T-helper 2 cell treated with Interferon-gamma antibody and Interleukin-4, amounts not matched to agents 100 ng/mL and 5 ng/mL, for 36 hours (primary cell): ENCODE measurements around the gene ACAT2. TPM values are rescaled to one million over a fixed set of nuclear protein-coding genes. Genes with fewer than 3 reads are reported as not detected.
"Not testable (repeated sequence)": the region's sequence is repeated elsewhere in the genome, so short reads cannot be mapped to it uniquely, and the experiment has no call there.

Experiments used
- intact Hi-C: fragments of 100-400 bp; cut with micrococcal nuclease; formaldehyde crosslinking; loops from one replicate; pipeline ENCODE4 v1.15.1; 2023
- total RNA-seq: library from RNA; stranded (reverse); gene quantifications from 2 replicates; pipeline ENCODE4 v1.2.3, GENCODE V29; 2022

ACAT2 gene
- total RNA-seq, 1 donor from 2014 or later: 68.4 TPM

DNA sequence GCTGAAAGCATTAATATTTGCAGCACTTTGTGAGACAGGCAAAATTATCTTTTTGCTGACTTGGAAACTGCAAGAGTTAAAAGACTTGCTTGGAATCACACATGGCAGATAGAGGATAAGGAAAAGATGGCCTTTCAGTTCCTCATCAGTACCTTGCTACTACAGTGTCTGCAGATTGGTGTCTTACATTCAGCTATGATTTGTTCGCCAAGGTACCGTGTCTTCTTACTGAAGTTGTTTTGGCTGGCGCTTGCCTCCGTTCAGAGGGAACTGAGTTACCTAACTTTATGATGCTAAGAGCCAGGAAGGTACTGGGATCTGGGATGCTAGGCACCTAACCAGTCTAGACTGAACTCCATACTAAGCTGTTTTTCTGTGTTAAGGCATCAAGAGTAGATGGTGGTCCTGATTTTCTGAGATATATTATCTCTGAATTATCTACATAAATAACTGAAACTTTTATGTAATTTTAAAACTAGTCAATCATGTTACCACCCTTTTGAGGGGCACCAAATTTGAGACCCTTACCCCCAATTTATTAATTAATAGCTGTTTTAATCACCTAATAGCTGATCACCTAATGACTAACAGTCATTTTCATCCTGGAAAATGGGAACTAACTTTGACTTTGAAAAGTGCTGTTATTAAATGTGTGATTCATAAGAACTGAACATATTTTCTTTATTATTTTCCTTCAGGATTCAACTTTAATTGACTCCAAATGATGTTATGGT, 32.1 kb upstream of the ACAT2 start:
- intact Hi-C loops: loop anchor here (2.0 kb wide), 1 partner anchor 13 kb away; no protein-coding TSS in a partner anchor

DNA sequence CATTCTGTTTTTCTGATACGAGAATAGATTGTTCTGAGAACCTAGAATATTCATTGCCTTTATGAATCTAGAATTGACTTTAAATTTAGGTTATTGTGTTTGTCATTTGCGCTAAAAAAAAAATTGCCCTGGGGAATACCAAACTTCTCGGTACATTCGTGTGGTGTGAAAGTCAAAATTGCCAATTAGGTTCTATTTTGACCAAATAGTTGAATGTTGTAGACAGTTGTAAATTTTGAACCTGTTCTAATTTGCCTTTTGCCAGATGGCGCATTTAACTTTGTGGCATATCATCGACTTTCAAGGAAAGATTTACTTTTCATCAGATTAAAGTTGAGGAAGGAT, 31.5 kb upstream of the ACAT2 start:
- intact Hi-C loops: no loop called here

DNA sequence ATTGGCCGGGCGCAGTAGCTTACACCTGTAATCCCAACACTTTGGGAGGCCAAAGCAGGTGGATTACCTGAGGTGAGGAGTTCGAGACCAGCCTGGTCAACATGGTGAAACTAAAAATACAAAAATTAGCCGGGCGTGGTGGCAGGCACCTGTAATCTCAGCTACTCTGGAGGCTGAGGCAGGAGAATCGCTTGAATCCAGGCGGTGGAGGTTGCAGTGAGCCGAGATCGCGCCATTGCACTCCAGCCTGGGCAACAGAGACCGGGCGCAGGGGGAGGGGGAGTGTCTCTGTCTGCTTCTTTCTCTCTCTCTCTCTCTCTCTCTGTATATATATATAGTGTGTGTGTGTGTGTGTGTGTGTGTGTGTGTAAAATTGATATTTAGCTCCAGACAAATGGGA, 29.3 kb upstream of the ACAT2 start:
- intact Hi-C loops: not testable (repeated sequence)

DNA sequence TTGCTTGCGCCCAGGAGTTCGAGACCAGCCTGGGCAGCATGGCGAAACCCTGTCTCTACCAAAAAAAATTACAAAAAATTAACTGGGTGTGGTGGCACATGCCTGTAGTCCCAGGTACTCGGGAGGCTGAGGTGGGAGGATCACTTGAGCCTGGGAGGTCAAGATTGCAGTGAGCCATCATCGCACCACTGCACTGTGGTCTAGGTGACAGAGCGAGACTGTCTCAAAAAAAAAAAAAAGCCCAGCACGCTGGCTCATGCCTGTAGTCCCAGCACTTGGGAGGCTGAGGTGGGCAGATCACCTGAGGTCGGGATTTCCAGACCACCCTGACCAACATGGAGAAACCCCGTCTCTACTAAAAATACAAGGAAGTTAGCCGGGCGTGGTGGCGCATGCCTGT, 28.4 kb upstream of the ACAT2 start:
- intact Hi-C loops: not testable (repeated sequence)

DNA sequence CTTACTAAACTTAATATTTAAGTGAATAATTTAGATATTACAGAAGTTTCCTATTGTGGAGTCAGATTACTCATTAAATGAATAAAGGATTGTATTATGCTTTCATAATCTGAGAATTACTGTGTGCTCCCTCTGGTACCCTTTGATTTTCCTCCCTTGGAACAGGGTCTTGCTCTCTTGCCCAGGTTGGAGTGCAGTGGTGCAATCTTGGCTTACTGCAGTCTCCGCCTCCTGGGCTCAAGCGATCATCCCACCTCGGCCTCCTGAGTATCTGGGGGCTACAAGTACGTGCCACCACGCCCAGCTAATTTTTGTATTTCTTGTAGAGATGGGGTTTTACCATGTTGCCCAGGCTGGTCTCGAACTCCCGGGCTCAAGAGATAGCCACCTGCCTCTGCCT, 24.9 kb upstream of the ACAT2 start:
- intact Hi-C loops: no loop called here

DNA sequence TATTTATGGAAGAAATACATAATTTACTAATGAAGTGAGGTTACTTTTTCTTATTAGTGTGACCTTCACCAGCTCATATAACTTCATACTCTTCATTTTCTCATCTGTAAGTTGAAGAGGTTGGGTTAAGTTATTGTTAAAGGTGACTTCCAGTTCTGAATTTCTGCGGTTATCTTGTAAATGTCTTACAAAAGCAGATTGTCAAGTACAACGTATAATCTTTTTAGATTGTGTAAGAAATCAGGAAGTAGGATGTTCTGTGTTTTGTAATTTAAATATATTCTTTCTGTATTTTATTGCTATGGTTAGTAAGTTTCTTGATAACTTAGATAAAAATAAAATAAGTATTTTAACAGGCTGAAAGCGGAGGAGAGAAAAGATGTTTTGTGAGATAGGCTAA, 22.5 kb upstream of the ACAT2 start:
- intact Hi-C loops: no loop called here

DNA sequence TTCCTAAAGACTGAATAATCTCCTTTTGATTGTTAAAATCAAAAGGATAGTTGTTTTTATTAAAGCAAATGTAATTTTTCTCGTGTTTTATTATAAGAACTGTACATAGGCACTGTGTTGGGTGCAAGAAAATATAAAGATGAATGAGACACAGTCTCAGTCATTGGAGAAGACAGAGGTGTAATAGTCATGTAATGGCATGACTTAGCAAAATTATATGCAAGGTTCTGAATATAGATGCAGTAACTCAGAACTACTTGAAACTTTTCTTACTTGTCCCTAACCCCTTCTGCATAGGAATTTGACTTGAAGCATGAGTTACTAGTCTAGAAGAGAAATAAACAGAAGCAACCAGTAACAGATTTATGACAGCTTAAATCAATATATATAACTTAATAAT, 19.7 kb upstream of the ACAT2 start:
- intact Hi-C loops: loop anchor here (2.0 kb wide), 1 partner anchor 13 kb away; no protein-coding TSS in a partner anchor

DNA sequence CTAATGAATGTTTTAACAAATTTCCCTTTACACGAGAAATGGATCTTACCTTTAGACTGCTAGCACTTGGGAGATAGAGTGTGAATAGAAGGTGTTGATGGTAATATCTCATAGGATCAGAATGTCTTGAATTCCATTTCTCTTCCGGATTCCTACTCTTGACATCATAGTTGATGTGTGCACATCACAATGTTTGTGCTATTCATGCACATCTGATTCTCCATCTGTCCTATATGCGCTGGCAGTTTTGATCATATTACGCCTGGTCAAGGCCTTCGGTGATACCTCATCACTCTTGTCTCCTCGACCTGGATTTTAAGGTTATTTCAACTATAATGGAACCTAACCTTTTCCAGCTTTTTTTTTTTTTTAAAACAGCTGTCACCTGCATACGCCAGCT, 16.8 kb upstream of the ACAT2 start:
- intact Hi-C loops: no loop called here

DNA sequence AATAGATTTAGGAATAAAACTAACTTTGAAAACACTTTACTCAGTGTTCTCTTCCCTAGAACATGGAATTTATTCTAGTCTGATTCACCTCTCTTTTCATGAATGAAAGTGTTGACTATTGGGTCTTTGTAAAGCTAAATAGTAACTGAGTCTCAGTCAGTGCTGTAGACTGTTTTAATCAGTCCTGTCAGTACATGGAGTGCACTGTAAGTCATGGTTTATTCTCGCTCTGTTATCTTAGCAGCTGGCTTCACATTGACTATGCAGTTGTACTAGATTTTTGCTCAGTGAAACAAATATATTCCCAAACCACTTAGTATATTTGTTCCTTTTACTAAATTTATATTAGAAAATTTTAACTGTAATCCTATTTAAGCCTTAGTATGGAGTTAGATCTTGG, 15.1 kb upstream of the ACAT2 start:
- intact Hi-C loops: no loop called here

DNA sequence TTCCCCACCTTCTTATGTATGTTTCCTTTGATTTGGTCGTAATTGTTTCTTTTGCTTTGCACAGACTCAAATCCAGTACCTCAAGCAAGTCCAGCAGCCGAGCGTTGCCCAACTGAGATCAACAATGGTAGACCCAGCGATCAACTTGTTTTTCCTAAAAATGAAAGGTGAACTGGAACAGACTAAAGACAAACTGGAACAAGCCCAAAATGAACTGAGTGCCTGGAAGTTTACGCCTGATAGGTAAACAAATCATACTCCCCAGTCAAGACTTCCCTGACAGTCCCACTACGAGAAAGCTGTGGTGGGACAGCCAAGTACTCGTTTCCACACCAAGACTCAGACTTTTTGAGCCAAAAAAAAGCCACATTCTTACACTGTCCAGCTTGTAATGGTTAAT, 13.7 kb upstream of the ACAT2 start:
- intact Hi-C loops: not testable (repeated sequence)

DNA sequence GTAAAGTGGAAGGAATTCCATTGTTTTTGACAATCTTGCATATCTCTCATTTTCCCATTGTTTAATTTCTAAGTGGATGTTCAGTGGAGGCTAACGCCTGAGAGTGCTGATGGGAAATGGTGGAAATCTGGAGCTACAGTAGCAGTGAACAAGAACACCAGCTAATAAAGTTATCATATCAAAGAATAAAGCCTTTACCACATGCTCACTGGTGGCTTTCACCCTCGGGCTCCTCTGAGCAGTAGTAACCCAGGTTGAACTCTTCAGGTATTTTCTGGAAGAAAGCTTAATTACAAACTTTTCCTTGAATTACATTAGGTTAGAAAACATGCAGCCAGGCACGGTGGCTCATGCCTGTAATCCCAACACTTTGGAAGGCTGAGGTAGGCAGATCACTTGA, 10.4 kb upstream of the ACAT2 start:
- intact Hi-C loops: no loop called here

DNA sequence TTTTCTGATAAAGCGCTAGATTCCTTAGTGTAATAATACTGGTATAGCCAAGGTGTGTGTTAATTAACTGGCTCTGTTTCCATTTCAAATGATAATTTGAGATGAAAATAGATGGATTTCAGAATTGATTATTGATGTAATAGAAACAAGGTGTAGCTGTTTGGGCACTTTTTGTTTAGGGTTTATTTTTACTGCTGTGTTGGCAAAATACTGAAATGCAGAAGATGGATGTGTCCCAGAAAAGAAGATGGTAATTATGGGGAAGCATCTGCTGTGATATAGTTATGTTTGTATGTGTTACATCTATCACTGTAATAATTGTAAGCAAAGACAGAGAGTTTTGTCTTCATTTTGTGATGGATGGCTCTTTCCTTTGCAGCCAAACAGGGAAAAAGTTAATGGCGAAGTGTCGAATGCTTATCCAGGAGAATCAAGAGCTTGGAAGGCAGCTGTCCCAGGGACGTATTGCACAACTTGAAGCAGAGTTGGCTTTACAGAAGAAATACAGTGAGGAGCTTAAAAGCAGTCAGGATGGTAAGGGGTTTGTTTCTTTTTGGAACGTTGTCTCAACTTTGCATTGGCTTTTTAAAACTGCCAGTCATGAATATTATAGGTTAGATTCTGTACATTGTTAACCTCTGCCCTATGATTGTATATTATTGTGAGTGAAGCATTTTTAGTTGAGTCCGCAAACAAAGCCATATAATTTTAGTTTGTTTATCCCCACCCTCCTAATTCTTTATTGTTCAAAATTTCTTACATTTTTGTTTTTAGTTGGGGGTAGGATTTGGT, 8.6 kb upstream of the ACAT2 start:
- intact Hi-C loops: no loop called here

DNA sequence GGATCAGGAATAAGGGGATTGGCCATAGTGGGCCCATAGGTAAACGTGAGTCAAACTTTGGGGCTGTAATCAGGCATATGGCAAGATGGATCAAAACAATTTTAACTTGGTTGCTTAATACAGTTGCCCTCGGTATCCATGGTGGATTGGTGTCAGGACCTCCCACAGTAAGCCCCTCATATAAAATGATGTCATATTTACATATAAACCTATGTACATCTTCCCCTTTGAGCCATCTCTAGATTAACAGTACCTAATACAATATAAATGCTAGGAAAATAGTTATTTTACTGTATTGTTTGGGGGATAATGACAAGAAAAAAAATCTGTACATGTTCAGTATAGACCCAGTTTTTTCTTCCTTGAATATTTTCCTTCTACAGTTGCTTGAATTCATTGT, 7.4 kb upstream of the ACAT2 start:
- intact Hi-C loops: no loop called here

DNA sequence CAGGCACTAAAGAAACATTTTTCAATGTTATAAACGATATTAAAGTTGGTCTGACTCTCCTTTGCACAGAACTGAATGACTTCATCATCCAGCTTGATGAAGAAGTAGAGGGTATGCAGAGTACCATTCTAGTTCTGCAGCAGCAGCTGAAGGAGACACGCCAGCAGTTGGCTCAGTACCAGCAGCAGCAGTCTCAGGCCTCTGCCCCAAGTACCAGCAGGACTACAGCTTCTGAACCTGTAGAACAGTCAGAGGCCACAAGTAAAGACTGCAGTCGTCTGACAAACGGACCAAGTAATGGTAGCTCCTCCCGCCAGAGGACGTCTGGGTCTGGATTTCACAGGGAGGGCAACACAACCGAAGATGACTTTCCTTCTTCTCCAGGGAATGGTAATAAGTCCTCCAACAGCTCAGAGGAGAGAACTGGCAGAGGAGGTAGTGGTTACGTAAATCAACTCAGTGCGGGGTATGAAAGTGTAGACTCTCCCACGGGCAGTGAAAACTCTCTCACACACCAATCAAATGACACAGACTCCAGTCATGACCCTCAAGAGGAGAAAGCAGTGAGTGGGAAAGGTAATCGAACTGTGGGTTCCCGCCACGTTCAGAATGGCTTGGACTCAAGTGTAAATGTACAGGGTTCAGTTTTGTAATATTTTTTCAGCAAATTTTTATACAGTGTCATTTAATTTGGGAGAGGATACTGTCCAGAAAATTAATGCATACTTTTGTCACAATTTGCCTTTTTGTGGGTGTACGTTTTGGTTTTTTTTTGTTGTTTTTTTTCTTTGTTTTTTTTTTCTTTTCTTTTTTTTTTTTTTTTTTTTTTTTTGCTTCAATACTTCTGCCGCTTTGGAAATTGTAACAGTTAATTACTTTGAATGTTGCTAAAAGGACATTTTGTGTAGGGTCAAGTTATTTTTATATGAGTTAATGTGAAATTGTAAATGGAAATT, 6.6 kb upstream of the ACAT2 start:
- intact Hi-C loops: no loop called here

DNA sequence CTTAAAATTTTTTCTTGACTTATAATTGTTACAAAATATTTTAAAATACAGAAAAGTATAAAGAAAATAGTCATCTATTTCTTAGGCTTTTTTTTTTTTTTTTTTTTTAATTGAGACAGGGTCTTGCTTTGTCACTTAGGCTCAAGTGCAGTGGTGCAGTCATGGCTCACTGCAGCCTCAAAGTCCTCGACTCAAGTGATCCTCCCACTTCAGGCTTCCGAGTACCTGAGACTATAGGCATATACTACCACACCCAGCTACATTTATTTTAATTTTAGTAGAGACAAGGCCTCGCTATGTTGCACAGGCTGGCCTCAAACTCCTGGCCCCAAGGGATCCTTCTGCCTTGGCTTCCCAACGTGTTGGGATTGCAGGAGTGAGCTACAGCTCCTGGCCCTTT, 5.3 kb upstream of the ACAT2 start:
- intact Hi-C loops: no loop called here

DNA sequence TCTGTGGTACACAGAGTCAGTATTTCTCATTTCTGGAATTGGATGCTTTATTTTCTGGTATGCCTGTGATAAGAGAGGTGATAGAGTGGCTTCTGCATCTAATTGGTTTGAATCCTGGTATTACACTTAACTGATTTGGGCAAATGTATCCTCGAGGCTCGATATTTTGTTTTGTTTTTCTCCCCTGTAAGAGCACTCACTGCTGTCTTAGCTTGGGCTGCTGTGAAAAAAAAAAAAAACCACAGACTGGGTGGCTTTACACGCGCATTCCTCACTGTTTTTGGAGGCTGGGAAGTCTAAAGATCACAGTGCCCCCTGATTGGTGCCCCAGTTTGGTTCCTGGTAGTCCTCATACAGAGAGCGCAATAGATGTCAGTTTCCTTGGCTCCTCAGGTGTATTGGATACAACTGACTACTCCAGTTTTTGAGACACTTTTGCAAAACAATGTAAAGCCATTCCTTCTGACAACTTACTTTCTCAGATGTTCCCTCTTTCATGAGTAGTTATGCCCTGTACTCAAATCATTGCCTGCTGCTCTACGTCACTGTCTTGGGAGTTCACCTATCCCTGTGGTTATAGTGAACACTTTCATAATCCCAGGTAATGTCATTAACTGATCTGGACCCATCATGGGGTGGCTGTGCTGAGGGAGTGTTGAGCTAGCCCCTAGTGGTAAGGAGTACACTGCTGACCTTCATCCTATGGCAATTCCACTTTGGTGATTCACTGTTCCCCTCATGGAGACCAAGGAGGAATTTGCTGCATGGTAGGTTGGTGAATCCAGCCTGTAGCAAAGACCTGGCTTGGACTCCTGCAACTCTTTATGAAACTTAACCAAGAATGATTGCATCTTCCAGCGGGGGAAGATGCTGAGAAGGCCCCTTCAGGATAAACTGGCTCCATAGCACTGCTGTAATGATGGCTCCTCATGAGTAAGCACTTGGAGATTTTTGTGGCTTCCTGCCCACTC, 3.5 kb upstream of the ACAT2 start:
- intact Hi-C loops: no loop called here

DNA sequence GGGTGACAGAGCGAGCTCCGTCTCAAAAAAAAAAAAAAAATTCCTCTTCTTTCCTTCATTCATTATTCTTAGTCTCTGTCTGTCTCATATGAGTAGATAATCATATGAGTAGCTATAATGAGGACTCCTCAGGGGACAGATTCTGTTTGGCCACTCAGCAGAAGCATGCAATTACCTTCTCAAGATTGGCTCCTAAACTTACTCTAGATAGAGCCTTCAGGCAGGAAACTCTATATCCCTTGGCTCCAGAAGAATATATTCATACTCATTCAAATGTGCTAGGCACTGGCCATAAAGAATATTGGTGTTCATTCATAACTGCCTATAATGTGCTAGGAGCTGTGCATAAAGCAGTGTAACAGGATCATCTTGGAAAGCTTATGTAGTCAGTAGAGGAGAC, 2.2 kb upstream of the ACAT2 start:
- intact Hi-C loops: no loop called here

DNA sequence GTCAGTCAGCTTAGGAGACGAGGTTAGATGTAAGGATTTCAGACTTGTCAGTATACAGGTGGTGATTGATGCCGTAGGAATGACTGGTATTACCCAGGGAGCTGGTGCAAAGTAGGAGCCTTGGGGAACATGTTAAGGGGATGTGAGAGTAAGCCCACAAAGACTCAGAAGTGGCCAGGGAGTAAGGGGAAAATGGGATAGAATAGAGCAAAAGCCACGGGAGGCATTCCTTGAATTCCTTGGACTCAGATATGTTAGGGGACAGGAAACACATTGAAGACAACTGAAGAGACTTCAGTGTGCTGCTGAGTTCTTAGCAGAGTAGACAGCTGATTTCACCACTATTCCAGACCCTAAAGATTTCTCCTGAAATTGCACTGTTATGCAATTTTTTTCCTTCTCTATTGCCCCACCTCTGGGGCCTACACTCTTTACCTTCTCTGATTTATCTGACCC, 1.2 kb upstream of the ACAT2 start:
- intact Hi-C loops: no loop called here

DNA sequence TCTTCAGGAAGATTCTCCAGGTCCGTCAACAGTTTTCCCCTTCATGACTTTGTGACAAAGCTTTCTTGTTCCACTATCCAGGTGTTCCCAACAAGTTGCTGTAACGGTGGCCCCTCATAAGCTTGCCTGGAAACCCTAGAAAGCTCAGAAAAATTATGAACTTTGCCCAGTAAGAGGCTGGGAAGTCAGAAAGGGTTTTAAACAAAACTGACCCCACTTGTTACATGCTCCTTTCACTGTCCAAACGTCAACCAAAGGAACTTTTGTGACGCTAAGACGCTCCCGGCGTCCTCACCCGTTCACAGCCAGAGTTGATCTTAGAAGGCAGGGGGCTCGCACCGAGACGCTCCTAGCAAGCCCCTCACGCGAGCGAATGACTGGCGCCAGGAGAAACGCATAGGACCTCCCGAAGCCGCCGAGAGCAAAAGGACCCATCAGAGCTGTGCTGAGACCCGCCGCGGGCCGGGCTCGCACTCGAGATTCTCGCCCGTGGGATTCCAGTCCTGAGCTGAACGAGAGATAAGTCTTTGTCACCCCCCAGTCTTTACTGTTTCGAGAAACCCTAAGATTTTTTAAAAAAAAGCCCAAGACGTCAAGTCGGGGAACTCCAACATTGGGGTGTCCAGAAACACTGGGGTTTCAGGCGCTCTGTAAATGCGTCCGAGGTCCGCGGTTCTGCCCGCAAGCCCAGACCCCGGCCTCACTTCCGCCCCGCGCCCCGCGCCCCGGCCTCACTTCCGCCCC, 544 bp upstream of the ACAT2 start:
- intact Hi-C loops: no loop called here
